NB4 (cell line): ENCODE measurements around the gene SNX7.

Source experiments
- DNase-seq: peaks from one replicate; pipeline ENCODE4 v3.0.0; 2010; ENCODE audit warnings: low read depth
- H3K4me3 ChIP-seq: one replicate; pipeline ENCODE4 v1.5.1; 2011; ENCODE audit warnings: mild to moderate bottlenecking, low read depth, low read length, moderate library complexity
- CTCF ChIP-seq: IDR thresholded peaks from one replicate; pipeline ENCODE4 v1.5.1; 2012; ENCODE audit warnings: low read depth, low read length
- MAX ChIP-seq: IDR thresholded peaks from 2 replicates; pipeline ENCODE4 v1.6.1; 2011; ENCODE audit warnings: low read depth, low read length
- MYC ChIP-seq: IDR thresholded peaks from 2 replicates; pipeline ENCODE4 v1.6.1; 2011; ENCODE audit warnings: low read depth, low read length
- POLR2A ChIP-seq: IDR thresholded peaks from 2 replicates; pipeline ENCODE4 v1.6.1; 2011; ENCODE audit warnings: mild to moderate bottlenecking; ENCODE audit not compliant: insufficient read length; ENCODE audit errors: extremely low read depth

SNX7 gene

DNA sequence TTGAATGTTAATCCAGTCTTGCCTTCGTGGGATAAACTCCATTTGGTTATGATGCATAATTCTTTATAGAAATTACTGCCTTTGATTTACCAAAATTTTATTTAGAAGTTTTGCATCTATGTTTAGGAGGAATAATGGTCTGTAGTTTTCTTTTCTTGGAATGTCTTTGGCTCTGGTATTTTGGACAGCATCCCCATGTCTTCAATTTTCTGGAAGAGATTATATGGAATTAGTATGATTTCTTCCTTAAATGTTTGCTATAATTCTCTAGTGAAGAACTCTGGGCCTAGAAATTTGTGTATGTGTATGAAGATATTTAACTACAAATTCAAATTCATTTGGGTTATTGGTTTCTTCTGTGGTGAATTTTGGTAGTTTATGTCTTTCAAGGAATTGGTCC, 92.7 kb downstream of the SNX7 start:
- TF ChIP-seq POLR2A = no peak
- no peak for TF ChIP-seq MAX
- TF ChIP-seq CTCF = no peak
- no peak for TF ChIP-seq MYC
- no peak overlapping the region for H3K4me3 ChIP-seq
- no peak for DNase-seq

- no peak overlapping the region for H3K4me3 ChIP-seq
- DNase-seq = peak; percentile 24
- no peak for TF ChIP-seq MYC
- no peak for TF ChIP-seq POLR2A
- no peak for TF ChIP-seq MAX
- no peak for TF ChIP-seq CTCF
Observed at GRCh38 chr1:98761219-98761865, 99.8 kb downstream of the SNX7 start.

DNA sequence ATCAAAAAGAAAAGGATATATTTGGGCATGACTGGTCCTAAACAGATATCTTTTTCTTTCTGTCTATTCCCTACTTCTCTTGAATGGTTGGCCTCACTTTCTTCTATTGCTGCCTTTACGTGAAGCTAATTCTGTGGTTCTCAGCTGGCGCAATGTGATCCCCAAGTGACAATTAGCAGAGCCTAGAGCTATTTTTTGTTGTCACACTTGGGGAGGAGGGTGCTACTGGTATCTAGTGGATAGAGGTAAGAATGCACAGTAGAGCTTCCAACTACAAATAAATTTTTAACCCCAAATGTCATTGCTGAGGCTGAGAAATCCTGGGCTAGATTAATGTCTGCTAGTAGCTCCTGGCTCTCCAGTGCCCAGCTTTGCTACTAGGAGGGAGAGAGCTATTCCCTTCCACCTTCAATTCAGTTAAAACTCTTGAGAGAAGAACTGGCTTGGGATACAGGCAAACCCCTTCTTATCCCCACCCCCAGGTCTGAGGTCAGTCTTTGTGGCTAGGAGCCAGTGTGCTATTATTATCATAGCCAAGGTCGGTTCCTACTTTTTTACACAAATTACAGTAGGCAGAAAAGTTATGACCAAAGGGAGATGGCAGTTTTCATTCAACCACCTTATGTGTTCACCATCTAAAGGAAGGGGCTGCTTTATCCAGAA, 102.1 kb downstream of the SNX7 start:
- H3K4me3 ChIP-seq = no peak overlapping the region
- DNase-seq = no peak
- TF ChIP-seq MYC = no peak
- TF ChIP-seq MAX = no peak
- no peak for TF ChIP-seq POLR2A
- no peak for TF ChIP-seq CTCF

- no peak for TF ChIP-seq CTCF
- no peak overlapping the region for H3K4me3 ChIP-seq
- no peak for DNase-seq
Observed at GRCh38 chr1:98764485-98764884, 103.0 kb downstream of the SNX7 start.

DNA sequence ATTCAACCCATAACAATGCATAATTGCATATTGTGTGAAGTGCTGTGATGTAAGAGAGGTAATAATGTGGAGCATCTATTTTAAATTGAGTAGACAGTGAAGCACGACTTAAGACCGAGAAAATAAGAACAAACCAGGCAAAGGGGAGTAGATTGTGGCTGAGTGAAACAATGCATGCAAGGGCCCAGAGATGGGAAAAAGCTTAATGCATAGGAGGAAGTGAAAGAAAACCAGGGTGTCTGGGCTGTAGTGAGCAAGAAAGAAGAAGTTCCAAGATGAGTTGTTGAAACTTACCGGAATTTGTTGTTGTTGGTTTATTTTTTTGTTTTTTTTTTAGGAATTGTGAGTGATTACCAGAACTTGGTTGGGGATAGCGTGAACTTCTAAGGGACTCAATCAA, 104.7 kb downstream of the SNX7 start:
- H3K4me3 ChIP-seq = no peak overlapping the region
- DNase-seq = peak; percentile 36
- TF ChIP-seq CTCF = no peak
- TF ChIP-seq POLR2A = no peak
- no peak for TF ChIP-seq MAX
- no peak for TF ChIP-seq MYC

DNA sequence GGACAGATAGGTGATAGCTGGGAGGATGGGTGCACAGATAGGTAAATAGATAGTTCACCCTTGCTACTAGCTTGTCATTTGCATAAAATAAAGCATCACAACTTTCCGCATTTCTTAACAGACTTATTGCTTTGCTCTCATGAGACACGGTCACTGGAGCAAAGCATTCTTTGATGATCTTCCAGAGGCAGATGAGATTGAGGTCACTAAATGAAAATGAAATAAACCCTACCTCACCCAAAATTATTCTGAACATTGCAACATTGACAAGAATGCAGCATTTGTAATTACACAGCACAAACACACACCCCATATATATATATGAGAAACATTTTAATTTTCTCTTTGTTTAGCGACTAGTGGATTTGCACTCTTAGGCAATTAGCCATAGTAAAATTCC, 107.6 kb downstream of the SNX7 start:
- TF ChIP-seq CTCF = no peak
- TF ChIP-seq POLR2A = no peak
- no peak for TF ChIP-seq MAX
- TF ChIP-seq MYC = no peak
- H3K4me3 ChIP-seq = no peak overlapping the region

More for the DNA sequence above, 107.6 kb downstream of the SNX7 start:
- DNase-seq = no peak
